ENCODE data around the gene KCNE2. TPM values are rescaled to one million over a fixed set of nuclear protein-coding genes. Genes with fewer than 3 reads are reported as not detected.

The KCNE2 gene
- polyA plus RNA-seq, 3 donors: 0.27 TPM; not detected in 2

DNA sequence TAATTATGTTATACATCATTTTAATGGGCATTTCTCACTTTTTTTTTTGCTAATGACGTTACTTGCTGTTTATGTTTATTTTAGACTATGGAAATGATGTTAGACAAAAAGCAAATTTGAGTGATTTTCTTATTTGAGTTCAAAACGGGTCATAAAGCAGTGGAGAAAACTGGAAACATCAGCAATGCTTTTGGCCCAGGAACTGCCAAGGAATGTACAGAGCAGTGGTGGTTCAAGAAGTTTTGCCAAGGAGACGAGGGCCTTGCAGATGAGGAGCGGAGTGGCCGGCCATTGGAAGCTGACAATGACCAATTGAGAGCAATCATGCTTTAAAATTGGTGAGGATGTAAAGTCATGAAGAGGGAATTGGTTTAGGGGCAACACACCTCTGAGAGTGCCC is 32.1 kb upstream of the KCNE2 start:
- no peak overlapping the region for H3K4me3 ChIP-seq (replicated peaks in 1 of 3; ENCODE audit: low read depth in 2 of 3, low read length in 3 of 3)
- H3K27ac ChIP-seq (ENCODE audit: low read depth in 1 of 2, low read length in 2 of 2): no peak overlapping the region
- TF ChIP-seq, protein P1, sequence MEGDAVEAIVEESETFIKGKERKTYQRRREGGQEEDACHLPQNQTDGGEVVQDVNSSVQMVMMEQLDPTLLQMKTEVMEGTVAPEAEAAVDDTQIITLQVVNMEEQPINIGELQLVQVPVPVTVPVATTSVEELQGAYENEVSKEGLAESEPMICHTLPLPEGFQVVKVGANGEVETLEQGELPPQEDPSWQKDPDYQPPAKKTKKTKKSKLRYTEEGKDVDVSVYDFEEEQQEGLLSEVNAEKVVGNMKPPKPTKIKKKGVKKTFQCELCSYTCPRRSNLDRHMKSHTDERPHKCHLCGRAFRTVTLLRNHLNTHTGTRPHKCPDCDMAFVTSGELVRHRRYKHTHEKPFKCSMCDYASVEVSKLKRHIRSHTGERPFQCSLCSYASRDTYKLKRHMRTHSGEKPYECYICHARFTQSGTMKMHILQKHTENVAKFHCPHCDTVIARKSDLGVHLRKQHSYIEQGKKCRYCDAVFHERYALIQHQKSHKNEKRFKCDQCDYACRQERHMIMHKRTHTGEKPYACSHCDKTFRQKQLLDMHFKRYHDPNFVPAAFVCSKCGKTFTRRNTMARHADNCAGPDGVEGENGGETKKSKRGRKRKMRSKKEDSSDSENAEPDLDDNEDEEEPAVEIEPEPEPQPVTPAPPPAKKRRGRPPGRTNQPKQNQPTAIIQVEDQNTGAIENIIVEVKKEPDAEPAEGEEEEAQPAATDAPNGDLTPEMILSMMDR (IDR thresholded peaks at IDR 0.05): no peak
- intact Hi-C loops (cut with micrococcal nuclease): no loop called here
- H3K9ac ChIP-seq (ENCODE audit: insufficient read depth, low read length, poor library complexity, severe bottlenecking): no peak overlapping the region
- no peak for DNase-seq
- H3K36me3 Mint-ChIP-seq: no peaks in the 10 kb centered on the region
- peaks cover 4 to 8% (median 5%) of the 10 kb centered on the region in 3 donors for H3K27me3 Mint-ChIP-seq (ENCODE audit: low read depth in 3 of 3)
- H3K27me3 ChIP-seq (ENCODE audit: control insufficient read depth in 2 of 2, insufficient read depth in 2 of 2, low read length in 2 of 2): no peaks in the 10 kb centered on the region
- no peaks in the 10 kb centered on the region for H3K79me2 ChIP-seq (ENCODE audit: insufficient read depth, low read length)
- 94% methylated on average over 3 of the region's 5 CpGs for WGBS (ENCODE audit: insufficient coverage)
- H2AFZ ChIP-seq (ENCODE audit: insufficient read depth, low read depth, low read length, poor library complexity, severe bottlenecking): no peak overlapping the region
- H3K36me3 ChIP-seq (replicated peaks in 1 of 2; ENCODE audit: control insufficient read depth in 1 of 2, insufficient read depth in 2 of 2, low read length in 2 of 2): no peaks in the 10 kb centered on the region
- H3K9me3 ChIP-seq (replicated peaks in 1 of 2; ENCODE audit: control insufficient read depth in 1 of 2, insufficient read depth in 1 of 2, low read length in 2 of 2): peaks cover 0 to 14% of the 10 kb centered on the region in 2 donors
- H3K27ac Mint-ChIP-seq: no peak overlapping the region
- no peaks in the 10 kb centered on the region for H4K20me1 ChIP-seq (ENCODE audit: insufficient read depth, low read length)
- H3K9me3 Mint-ChIP-seq: peaks cover 8 to 16% (median 12%) of the 10 kb centered on the region in 7 donors
- H3K4me2 ChIP-seq (replicated peaks; ENCODE audit: extremely low read depth, low read length, poor library complexity, severe bottlenecking): no peak overlapping the region
- H3K4me3 Mint-ChIP-seq: no peak overlapping the region
- H3K4me1 ChIP-seq (ENCODE audit: control insufficient read depth in 1 of 2, insufficient read depth in 2 of 2, low read length in 2 of 2): peaks cover 5% of the 10 kb centered on the region in 2 donors
- H3K4me1 Mint-ChIP-seq: peaks cover 9% of the 10 kb centered on the region

DNA sequence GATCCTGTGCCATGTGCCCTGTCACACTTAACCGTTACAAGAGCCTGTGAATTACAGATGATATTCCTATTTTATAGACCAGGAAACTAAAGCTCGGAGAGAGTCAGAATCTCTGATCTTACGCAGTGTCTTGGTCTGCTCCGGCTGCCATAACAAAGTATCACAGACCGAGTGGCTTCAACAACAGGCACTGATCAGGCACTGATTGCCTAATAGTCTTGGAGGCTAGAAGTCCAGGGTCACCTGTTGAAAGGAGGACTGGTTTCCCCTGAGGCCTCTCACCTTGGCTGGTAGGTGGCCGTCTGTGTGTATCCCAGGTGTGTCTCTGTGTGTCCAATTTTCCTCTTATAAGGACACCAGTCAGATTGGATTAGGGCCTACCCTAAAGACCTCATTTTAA is 31.5 kb upstream of the KCNE2 start:
- Histone ChIP-seq H4K20me1 (ENCODE audit: insufficient read depth, low read length) (no peaks in the 10 kb centered on the region), H3K4me3 (replicated peaks in 1 of 3; ENCODE audit: low read depth in 2 of 3, low read length in 3 of 3) (no peak overlapping the region), H3K4me1 (ENCODE audit: control insufficient read depth in 1 of 2, insufficient read depth in 2 of 2, low read length in 2 of 2) (peaks cover 5% of the 10 kb centered on the region in 2 donors), H3K9me3 (replicated peaks in 1 of 2; ENCODE audit: control insufficient read depth in 1 of 2, insufficient read depth in 1 of 2, low read length in 2 of 2) (peaks cover 0 to 14% of the 10 kb centered on the region in 2 donors), H2AFZ (ENCODE audit: insufficient read depth, low read depth, low read length, poor library complexity, severe bottlenecking) (no peak overlapping the region), H3K79me2 (ENCODE audit: insufficient read depth, low read length) (no peaks in the 10 kb centered on the region), H3K36me3 (replicated peaks in 1 of 2; ENCODE audit: control insufficient read depth in 1 of 2, insufficient read depth in 2 of 2, low read length in 2 of 2) (no peaks in the 10 kb centered on the region), H3K27ac (ENCODE audit: low read depth in 1 of 2, low read length in 2 of 2) (no peak overlapping the region), H3K9ac (ENCODE audit: insufficient read depth, low read length, poor library complexity, severe bottlenecking) (no peak overlapping the region), H3K4me2 (replicated peaks; ENCODE audit: extremely low read depth, low read length, poor library complexity, severe bottlenecking) (no peak overlapping the region), H3K27me3 (ENCODE audit: control insufficient read depth in 2 of 2, insufficient read depth in 2 of 2, low read length in 2 of 2) (no peaks in the 10 kb centered on the region)
- TF ChIP-seq, protein P1 (IDR thresholded peaks at IDR 0.05): no peak
- H3K4me1 Mint-ChIP-seq: peaks cover 9% of the 10 kb centered on the region
- H3K4me3 Mint-ChIP-seq: no peak overlapping the region
- H3K27me3 Mint-ChIP-seq (ENCODE audit: low read depth in 3 of 3): peaks cover 3 to 6% (median 5%) of the 10 kb centered on the region in 3 donors
- peaks cover 8 to 16% (median 12%) of the 10 kb centered on the region in 7 donors for H3K9me3 Mint-ChIP-seq
- DNase-seq: no peak
- no peaks in the 10 kb centered on the region for H3K36me3 Mint-ChIP-seq
- H3K27ac Mint-ChIP-seq: no peak overlapping the region
- intact Hi-C loops (cut with micrococcal nuclease): no loop called here
- WGBS (ENCODE audit: insufficient coverage): 88% methylated on average over 5 of the region's 6 CpGs

Data from CD14-positive monocyte (primary cell).